K562 (cell line): ENCODE measurements around the gene GRB2. TPM values are rescaled to one million over a fixed set of nuclear protein-coding genes. Genes with fewer than 3 reads are reported as not detected.

Experiments
- CBX8 ChIP-seq: fragments of 200-600 bp; sonication (generic); IDR thresholded peaks from 2 replicates; pipeline ENCODE4 v1.6.1; 2012; ENCODE audit warnings: borderline replicate concordance, mixed run types, low read depth, mild to moderate bottlenecking, moderate library complexity, mixed read lengths, low read length, control low read depth, inconsistent platforms; ENCODE audit not compliant: poor library complexity, severe bottlenecking; ENCODE audit errors: extremely low read depth
- CCNT2 ChIP-seq: IDR thresholded peaks from 2 replicates; pipeline ENCODE4 v1.6.1; 2011; ENCODE audit warnings: borderline replicate concordance, low read depth, mild to moderate bottlenecking, moderate library complexity, mixed read lengths, low read length; ENCODE audit not compliant: insufficient read length; ENCODE audit errors: extremely low read depth
- CREBBP ChIP-seq: IDR thresholded peaks from one replicate; pipeline ENCODE4 v1.6.1; 2012; ENCODE audit warnings: low read depth, mild to moderate bottlenecking, control low read depth, inconsistent platforms, low read length
- DACH1 ChIP-seq: fragments of 450-650 bp; IDR thresholded peaks from 2 replicates; pipeline ENCODE4 v1.6.1; 2018; ENCODE audit not compliant: partially characterized antibody
- FIP1L1 ChIP-seq: fragments of 200-400 bp; formaldehyde crosslinking; IDR thresholded peaks from 2 replicates; pipeline ENCODE4 v1.6.1; 2018; ENCODE audit warnings: mild to moderate bottlenecking, low read depth, low read length; ENCODE audit not compliant: poor library complexity, severe bottlenecking
- HDAC2 ChIP-seq: fragments of 450-650 bp; IDR thresholded peaks from 2 replicates; pipeline ENCODE4 v1.6.1; 2016; ENCODE audit warnings: mild to moderate bottlenecking
- MCM3 ChIP-seq: fragments of 450-650 bp; IDR thresholded peaks from 2 replicates; pipeline ENCODE4 v1.6.1; 2016
- NRF1 ChIP-seq, 2 experiments: fragments of 450-650 bp; IDR thresholded peaks in 1 of 2; conservative IDR thresholded peaks in 1 of 2; 2 replicates each; pipeline ENCODE4 v1.6.1; 2014; ENCODE audit warnings: mild to moderate bottlenecking in 2 of 2
- NUFIP1 ChIP-seq: fragments of 450-650 bp; IDR thresholded peaks from 2 replicates; pipeline ENCODE4 v1.6.1; 2018; ENCODE audit not compliant: partially characterized antibody
- RBM34 ChIP-seq: fragments of 200-400 bp; formaldehyde crosslinking; IDR thresholded peaks from 2 replicates; pipeline ENCODE4 v1.6.1; 2018; ENCODE audit warnings: low read length, borderline replicate concordance; ENCODE audit not compliant: insufficient read depth
- RFX7 ChIP-seq: fragments of 250-450 bp; sonication (Bioruptor Pico); IDR thresholded peaks from 2 replicates; pipeline ENCODE4 v1.5.1; 2021; ENCODE audit warnings: mild to moderate bottlenecking
- SNRNP70 ChIP-seq: fragments of 200-400 bp; formaldehyde crosslinking; optimal IDR thresholded peaks from 2 replicates; pipeline ENCODE3; 2017; ENCODE audit warnings: low read depth, low read length
- TEAD1 ChIP-seq, 2 experiments: fragments of 450-650 bp in 1 of 2; sonication (generic) in 1 of 2; formaldehyde crosslinking; IDR thresholded peaks; 2 replicates each; pipeline versions ENCODE4 v1.4.0 to v1.8.0; 2020 to 2022; ENCODE audit warnings: mild to moderate bottlenecking in 2 of 2, missing genetic modification reagents in 1 of 2
- TSC22D4 ChIP-seq: fragments of 450-650 bp; IDR thresholded peaks from 2 replicates; pipeline ENCODE4 v1.6.1; 2016; ENCODE audit warnings: missing genetic modification characterization, missing biosample characterization, control low read depth
- ZKSCAN1 ChIP-seq: fragments of 150-350 bp; IDR thresholded peaks from 2 replicates; pipeline ENCODE4 v1.6.1; 2016; ENCODE audit warnings: low read depth, low read length
- ZNF140 ChIP-seq: fragments of 250-450 bp; sonication (Bioruptor Pico); IDR thresholded peaks from 2 replicates; pipeline ENCODE4 v1.8.0; 2021; ENCODE audit warnings: moderate library complexity, mild to moderate bottlenecking, inconsistent platforms
- ZNF184 ChIP-seq: sonication (generic); formaldehyde crosslinking; IDR thresholded peaks from 2 replicates; pipeline ENCODE4 v1.5.0; 2020; ENCODE audit warnings: missing genetic modification reagents
- ZNF41 ChIP-seq: fragments of 250-450 bp; sonication (Bioruptor Pico); conservative IDR thresholded peaks from 2 replicates; pipeline ENCODE4 v1.4.0; 2020; ENCODE audit warnings: mild to moderate bottlenecking
- ZNF584 ChIP-seq: fragments of 200-800 bp; sonication (Bioruptor generic); IDR thresholded peaks from 2 replicates; pipeline ENCODE4 v1.6.1; 2016; ENCODE audit warnings: low read depth, mild to moderate bottlenecking, missing genetic modification characterization, missing compliant biosample characterization
- polyA plus RNA-seq, 8 experiments: library from polyadenylated mRNA; depleted of rRNA in 4 of 8; stranded (reverse) in 5 of 8; unstranded in 3 of 8; fragments of >200 nt; fragmentation: Nextera tagmentation in 2 of 8; fragmentation: Illumina TruSeq in 1 of 8; extraction: Ambion mirVana in 2 of 8; extraction: Trizol in 1 of 8; gene quantifications; 2 replicates each; pipeline versions ENCODE4 v1.2.1 to v1.2.3, GENCODE V29; 2011 to 2014; ENCODE audit warnings: inconsistent platforms in 1 of 8, missing spikeins in 1 of 8
- total RNA-seq, 7 experiments: library from RNA; depleted of rRNA in 6 of 7; stranded (reverse); fragments of >200 nt in 6 of 7; fragmentation: Illumina TruSeq in 2 of 7; extraction: Trizol in 2 of 7; gene quantifications; 2 replicates each; pipeline versions ENCODE4 v1.2.1 to v1.2.3, GENCODE V29; 2011 to 2021; ENCODE audit warnings: low replicate concordance in 1 of 7
- TF ChIP-seq, protein P1 (sequence below): fragments of 450-650 bp; IDR thresholded peaks from 2 replicates; pipeline ENCODE4 v1.6.1; 2016
- TF ChIP-seq, protein P2 (sequence below): sonication (generic); formaldehyde crosslinking; IDR thresholded peaks from 2 replicates; pipeline ENCODE4 v1.9.0; 2022; ENCODE audit warnings: mild to moderate bottlenecking, missing genetic modification reagents
- TF ChIP-seq, protein P3 (sequence below), 3 experiments: fragments of 200-800 bp in 1 of 3; sonication (Bioruptor generic) in 1 of 3; sonication (generic) in 1 of 3; formaldehyde crosslinking in 1 of 3; IDR thresholded peaks; 2 replicates each; pipeline versions ENCODE4 v1.6.1 to v1.8.0; 2016 to 2022; ENCODE audit warnings: mild to moderate bottlenecking in 2 of 3, missing compliant biosample characterization in 2 of 3, missing genetic modification characterization in 2 of 3, missing genetic modification reagents in 1 of 3
- TF ChIP-seq, protein P4 (sequence below): sonication (generic); formaldehyde crosslinking; IDR thresholded peaks from 2 replicates; pipeline ENCODE4 v1.8.0; 2022; ENCODE audit warnings: mild to moderate bottlenecking, missing genetic modification reagents
- TF ChIP-seq, protein P5 (sequence below): fragments of 450-650 bp; IDR thresholded peaks from 2 replicates; pipeline ENCODE4 v1.6.1; 2018; ENCODE audit warnings: mild to moderate bottlenecking, low read depth; ENCODE audit not compliant: partially characterized antibody

GRB2 gene
- total and polyA plus RNA-seq, 9 of the 15 experiments (the other 6 are each of a cell fraction or from before 2014, with no cell fraction given): 57.2 to 136 (median 84.8) TPM

DNA sequence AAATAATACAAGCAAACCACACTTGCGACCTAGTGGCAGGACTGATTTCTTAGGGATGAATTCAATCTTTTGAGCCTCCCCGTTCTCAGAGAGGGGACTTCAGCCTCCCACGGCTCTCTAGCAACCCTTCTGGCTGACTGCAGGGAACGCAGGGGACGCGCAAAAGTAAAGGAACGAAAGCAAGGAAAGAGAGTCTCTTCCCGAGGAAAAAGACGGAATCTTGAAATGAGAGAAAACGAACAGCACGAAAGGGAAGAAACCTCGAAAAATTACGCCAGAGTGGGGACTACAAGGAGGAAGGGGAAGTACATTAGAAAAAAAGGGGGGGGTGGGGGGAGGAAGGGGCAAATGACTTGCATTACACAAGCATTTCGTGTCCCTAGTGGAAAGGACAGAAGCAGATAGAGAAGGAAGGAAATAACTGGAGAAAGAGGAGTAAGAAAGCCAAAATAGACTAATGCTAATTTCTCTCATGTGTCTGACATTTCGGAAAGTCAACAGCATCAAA is 1.2 kb downstream of the GRB2 start (continued):
- TF ChIP-seq RBM34 (no peak), DACH1 (no peak), FIP1L1 (no peak), CREBBP (no peak), ZNF140 (CRISPR knock-in tag) (no peak), TSC22D4 (no peak), HDAC2 (peak; percentile 81), ZNF584 (CRISPR knock-in tag) (no peak), CBX8 (no peak), NRF1 (conservative IDR thresholded peaks at IDR 0.05 in 1 of 2, IDR thresholded peaks at IDR 0.05 in 1 of 2) (no peak), ZKSCAN1 (no peak), TEAD1 (CRISPR knock-in tag; IDR thresholded peaks at IDR 0.05) (peak in 1 of 2 experiments; percentile 79; a peak in 1 of 4 replicates), RFX7 (no peak), ZNF184 (CRISPR knock-in tag) (no peak), CCNT2 (no peak), SNRNP70 (no peak), ZNF41 (CRISPR knock-in tag) (no peak), MCM3 (no peak), NUFIP1 (no peak)
- TF ChIP-seq, protein P1, sequence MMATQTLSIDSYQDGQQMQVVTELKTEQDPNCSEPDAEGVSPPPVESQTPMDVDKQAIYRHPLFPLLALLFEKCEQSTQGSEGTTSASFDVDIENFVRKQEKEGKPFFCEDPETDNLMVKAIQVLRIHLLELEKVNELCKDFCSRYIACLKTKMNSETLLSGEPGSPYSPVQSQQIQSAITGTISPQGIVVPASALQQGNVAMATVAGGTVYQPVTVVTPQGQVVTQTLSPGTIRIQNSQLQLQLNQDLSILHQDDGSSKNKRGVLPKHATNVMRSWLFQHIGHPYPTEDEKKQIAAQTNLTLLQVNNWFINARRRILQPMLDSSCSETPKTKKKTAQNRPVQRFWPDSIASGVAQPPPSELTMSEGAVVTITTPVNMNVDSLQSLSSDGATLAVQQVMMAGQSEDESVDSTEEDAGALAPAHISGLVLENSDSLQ: no peak
- TF ChIP-seq, protein P2, sequence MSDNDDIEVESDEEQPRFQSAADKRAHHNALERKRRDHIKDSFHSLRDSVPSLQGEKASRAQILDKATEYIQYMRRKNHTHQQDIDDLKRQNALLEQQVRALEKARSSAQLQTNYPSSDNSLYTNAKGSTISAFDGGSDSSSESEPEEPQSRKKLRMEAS (CRISPR knock-in tag): no peak; the same call in 1 of the 2 replicates
- TF ChIP-seq, protein P3, sequence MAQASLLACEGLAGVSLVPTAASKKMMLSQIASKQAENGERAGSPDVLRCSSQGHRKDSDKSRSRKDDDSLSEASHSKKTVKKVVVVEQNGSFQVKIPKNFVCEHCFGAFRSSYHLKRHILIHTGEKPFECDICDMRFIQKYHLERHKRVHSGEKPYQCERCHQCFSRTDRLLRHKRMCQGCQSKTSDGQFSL (CRISPR knock-in tag; IDR thresholded peaks at IDR 0.05): no peak
- TF ChIP-seq, protein P3 (tag; IDR thresholded peaks at IDR 0.05): peak in 1 of 2 experiments; percentile 30; a peak in 1 of 4 replicates
- TF ChIP-seq, protein P4, sequence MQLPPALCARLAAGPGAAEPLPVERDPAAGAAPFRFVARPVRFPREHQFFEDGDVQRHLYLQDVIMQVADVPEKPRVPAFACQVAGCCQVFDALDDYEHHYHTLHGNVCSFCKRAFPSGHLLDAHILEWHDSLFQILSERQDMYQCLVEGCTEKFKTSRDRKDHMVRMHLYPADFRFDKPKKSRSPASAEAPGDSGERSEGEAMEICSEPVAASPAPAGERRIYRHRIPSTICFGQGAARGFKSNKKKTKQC (CRISPR knock-in tag): no peak
- TF ChIP-seq, protein P5, sequence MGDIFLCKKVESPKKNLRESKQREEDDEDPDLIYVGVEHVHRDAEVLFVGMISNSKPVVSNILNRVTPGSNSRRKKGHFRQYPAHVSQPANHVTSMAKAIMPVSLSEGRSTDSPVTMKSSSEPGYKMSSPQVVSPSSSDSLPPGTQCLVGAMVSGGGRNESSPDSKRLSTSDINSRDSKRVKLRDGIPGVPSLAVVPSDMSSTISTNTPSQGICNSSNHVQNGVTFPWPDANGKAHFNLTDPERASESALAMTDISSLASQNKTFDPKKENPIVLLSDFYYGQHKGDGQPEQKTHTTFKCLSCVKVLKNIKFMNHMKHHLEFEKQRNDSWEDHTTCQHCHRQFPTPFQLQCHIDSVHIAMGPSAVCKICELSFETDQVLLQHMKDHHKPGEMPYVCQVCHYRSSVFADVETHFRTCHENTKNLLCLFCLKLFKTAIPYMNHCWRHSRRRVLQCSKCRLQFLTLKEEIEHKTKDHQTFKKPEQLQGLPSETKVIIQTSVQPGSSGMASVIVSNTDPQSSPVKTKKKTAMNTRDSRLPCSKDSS: no peak
